Activated gamma-delta T cell treated with anti-CD3 and anti-CD28 coated beads, Interleukin-2, amount 50 U/mL, for 16 hours (primary cell): Measurements from ENCODE around the gene POSTN.
"Not testable (repeated sequence)": the region's sequence is repeated elsewhere in the genome, so short reads cannot be mapped to it uniquely, and the experiment has no call there.

Experiments
- DNase-seq: peaks from one replicate; pipeline ENCODE4 v3.0.0-alpha.2; 2020; ENCODE audit warnings: low read depth

POSTN gene

GRCh38 chr13:37595162-37595561, 3.4 kb downstream of the POSTN start:
- DNase-seq: no peak

GRCh38 chr13:37594550-37594949, 4.0 kb downstream of the POSTN start:
- no peak for DNase-seq

- not testable (repeated sequence) for DNase-seq
Observed at GRCh38 chr13:37589381-37589780, 9.2 kb downstream of the POSTN start.

GRCh38 chr13:37587236-37587635, 11.3 kb downstream of the POSTN start:
- DNase-seq: no peak

GRCh38 chr13:37586164-37586563, 12.4 kb downstream of the POSTN start:
- DNase-seq: no peak

GRCh38 chr13:37585541-37585940, 13.0 kb downstream of the POSTN start:
- no peak for DNase-seq

GRCh38 chr13:37576601-37577000, 22.0 kb downstream of the POSTN start:
- DNase-seq: no peak

- DNase-seq: no peak
Observed at GRCh38 chr13:37565425-37565824, 33.1 kb downstream of the POSTN start.

- DNase-seq: no peak
Observed at GRCh38 chr13:37561031-37561430, 37.5 kb downstream of the POSTN start.

- no peak for DNase-seq
Observed at GRCh38 chr13:37560526-37560925, 38.0 kb downstream of the POSTN start.

- not testable (repeated sequence) for DNase-seq
Observed at GRCh38 chr13:37558766-37559165, 39.8 kb downstream of the POSTN start.

- no peak for DNase-seq
Observed at GRCh38 chr13:37546087-37546486, 52.5 kb downstream of the POSTN start.

- DNase-seq: no peak
Observed at GRCh38 chr13:37544995-37545394, 53.6 kb downstream of the POSTN start.

GRCh38 chr13:37539976-37540605, 58.5 kb downstream of the POSTN start:
- DNase-seq: no peak

GRCh38 chr13:37539170-37539569, 59.4 kb downstream of the POSTN start:
- DNase-seq: no peak

GRCh38 chr13:37535501-37535900, 63.1 kb downstream of the POSTN start:
- no peak for DNase-seq

- DNase-seq: no peak
Observed at GRCh38 chr13:37534676-37535075, 63.9 kb downstream of the POSTN start.

- no peak for DNase-seq
Observed at GRCh38 chr13:37534181-37534580, 64.4 kb downstream of the POSTN start.

GRCh38 chr13:37531049-37531448, 67.5 kb downstream of the POSTN start:
- DNase-seq: no peak

- DNase-seq: no peak
Observed at GRCh38 chr13:37529751-37530385, 68.7 kb downstream of the POSTN start.

GRCh38 chr13:37526710-37527473, 71.7 kb downstream of the POSTN start:
- DNase-seq: no peak

- no peak for DNase-seq
Observed at GRCh38 chr13:37515226-37515625, 83.3 kb downstream of the POSTN start.
